ENCODE results near the gene HYI.

The HYI gene

DNA sequence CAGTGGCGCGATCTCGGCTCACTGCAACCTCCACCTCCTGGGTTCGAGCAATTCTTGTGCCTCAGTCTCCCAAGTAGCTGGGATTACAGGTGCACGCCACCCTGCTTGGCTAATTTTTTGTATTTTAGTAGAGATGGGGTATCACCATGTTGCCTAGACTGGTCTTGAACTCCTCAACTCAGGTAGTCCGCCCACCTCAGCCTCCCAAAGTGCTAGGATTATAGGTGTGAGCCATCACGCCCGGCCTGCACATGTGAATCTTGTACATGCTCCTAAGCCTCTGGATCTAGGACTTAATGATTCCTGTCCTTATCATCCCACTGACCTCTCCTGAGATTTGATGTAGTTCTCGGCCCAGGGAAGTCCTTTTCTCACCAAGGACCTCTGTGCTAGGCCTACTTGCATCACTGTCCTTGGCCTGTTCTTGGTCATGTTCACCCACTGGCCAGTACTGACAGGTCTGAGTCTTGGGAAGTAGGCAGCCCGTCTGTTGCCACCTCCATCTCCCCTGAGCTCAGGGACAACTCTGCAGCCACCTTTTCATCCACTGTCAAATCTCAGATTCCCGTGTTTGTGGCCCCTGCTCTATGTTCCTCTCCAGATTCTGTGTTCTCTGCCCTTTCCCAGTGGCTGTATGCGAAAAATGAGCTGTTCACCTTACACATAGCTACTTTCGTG, 9.4 kb downstream of the HYI start:
- DNase-seq: no peak

DNA sequence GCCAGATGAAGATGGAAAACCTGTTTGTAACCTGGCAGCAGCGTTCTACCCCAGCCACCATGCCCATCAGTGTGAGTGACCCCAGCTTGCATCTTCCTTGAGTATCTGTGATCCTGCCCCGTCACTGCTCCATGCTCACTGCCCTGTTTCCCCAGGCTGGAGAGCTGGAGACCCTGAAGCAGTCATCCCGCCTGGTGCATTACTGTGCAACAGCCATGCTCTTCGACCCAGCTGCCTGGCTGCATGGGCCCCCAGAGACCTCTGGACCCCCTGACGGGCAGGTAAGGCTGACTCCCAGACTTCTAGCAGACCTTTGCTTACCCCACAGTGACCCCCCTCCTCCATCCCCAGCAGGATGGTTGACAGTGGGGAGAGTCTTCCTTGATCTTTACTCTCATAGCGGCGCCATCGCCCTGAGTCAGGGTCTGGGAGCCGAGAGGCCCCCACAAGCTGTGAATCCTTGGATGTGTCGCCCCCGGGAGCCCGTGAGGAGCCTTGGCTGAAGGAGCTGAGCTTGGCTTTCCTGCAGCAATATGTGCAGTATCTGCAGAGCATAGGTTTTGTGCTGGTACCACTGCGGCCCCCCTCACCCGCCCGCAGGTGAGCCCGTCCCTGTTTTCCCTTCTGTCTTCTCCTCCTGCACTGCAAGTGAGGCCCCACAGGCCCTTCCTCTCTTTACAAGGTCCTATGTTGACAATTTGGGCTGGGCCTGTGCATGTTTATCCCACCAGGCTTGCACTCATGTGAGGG, 10.4 kb downstream of the HYI start:
- no peak for DNase-seq

DNA sequence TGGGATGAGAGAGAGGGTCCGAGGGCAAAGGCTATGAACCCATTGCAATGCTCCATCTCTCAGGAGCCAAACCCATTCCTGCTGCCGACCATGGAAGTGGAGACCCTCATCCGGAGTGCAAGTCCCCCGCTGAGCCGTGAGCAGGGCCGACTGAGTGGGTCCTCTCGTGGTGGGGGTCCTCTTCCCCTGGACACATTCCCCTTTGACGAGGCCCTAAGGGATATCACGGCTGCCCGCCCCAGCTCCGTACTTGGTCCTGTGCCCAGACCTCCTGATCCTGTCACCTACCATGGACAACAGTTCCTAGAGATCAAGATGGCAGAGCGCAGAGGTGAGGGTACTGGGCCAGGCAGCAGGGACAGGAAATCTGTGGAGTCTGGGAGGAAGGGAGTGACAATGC, 11.0 kb downstream of the HYI start:
- no peak for DNase-seq

DNA sequence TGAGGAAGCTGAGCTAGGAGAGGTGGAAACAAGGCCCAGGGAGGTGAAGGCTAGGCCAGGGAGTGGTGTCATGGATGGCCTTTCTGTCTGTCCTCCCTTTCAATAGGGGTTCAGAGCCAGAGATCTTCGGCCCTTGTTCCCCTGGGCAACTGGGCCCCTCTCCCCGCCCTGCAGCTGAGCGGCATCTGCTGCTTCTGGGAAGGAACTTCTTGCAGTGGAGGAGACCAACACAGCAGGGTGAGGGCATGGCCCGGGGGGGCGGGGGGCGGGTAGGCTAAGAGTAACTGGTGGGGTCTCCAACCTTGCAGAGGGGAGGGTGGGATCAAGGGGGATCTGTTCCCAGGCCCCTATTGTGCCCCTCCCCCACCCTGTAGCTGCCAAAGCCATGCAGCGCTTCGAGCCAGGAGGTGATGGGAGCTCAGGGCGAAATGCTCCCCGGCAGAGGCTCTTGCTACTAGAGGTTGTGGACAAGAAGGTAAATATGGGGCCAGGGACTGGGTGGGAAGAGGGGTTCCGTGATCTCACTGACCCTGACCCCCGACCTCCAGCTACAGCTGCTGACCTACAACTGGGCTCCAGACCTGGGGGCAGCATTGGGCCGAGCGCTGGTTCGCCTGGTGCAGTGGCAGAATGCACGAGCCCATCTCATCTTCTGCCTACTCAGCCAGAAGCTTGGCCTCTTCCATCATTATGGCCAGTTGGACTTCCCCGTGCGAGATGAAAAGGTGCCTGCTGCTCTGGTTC, 11.7 kb downstream of the HYI start:
- DNase-seq: no peak

DNA sequence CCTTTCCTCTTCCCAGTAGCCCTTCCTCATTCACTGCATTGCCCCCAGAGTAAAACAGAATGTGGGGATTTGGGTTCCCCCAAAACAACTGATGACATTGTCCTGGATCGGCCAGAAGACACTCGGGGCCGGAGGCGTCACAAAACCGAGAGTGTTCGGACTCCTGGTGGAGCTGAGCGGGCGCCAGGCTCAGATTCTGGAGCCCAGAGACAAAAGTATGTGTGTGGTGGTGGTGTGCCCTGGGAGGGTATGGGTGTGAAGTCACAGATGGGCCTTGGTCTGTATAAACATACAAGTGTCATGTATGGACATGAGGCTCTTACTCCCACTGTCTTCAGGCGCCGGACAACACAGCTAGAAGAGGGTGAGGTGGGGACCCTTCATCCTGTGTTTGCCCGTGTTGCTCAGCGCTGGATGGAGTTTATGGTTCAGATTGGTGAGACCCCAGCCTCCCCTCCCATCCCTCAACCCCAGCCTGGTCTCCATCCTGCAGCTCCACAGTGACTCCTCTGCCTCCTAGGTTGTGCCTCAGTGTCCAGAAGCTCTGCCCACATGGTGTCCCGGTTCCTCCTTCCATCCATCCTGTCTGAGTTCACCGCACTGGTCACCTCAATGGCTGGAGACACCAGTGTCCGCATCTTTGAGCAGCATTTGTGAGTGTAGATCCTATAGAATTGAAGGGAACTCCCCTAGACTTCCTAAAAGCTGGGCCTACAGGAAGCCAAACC, 12.4 kb downstream of the HYI start:
- DNase-seq: no peak

DNA sequence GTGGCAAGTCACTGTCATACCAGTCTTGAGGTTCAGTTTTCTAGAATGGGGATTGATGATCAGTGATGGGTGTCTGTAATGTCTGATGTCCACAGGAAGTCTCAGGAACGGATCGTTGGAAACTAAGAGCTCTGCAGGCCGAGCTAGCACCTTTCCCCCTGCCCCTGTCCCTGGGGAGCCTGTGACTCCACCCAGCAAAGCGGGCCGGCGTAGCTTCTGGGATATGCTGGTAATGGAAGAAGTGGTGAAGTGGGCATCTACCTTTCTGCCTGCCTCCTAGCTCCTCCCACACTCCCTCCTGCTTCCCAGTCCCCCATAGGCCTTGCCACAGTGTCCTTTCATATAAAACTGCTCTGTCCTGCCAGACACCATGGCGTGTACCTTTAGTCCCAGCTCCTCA, 13.4 kb downstream of the HYI start:
- no peak for DNase-seq

DNA sequence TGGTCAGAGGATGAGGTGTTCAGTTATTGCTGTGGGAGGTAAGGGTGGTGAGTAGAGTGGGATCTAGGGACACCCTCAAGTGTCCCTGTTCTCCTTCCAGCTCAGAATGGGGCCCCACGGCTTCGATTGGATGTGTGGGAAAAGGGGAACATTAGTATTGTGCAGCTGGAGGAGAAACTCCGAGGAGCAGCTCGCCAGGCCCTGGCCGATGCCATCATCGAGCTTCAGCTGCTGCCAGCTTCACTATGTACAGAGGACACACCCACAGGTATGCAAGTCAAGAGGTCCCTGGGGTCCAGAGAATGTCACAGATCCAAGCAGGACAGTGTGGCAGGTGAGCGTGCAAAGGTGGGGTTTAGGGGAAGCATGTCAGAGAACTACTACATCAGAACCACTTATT, 13.9 kb downstream of the HYI start:
- no peak for DNase-seq

DNA sequence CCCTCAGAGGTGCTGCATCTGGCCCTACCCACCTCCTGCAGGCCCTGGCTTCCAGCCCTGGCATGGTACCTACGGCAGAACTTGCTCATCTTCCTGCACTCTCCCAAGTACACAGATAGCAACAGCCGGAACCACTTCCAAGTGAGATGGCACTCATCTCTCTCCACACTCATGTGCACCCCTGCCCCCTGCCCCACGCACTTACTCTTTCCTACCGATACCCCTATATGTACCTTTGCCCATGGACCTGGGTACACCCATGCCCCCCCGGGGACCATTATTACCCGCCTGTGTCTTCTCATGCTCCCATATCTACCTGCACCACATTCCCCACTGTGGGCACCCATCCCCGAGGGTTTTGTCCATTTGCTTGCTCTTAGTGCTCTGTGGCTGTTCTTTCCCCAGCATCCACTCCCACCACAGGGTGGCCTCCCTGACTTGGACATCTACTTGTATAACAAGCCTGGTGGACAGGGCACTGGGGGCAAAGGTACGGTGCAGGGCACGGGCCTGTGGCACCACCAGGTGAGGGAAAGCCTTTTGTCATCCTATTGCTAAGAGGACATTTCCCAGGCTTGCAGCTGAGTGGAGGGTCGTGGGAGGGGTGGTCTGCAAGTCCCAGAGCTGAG, 14.7 kb downstream of the HYI start:
- DNase-seq: no peak

DNA sequence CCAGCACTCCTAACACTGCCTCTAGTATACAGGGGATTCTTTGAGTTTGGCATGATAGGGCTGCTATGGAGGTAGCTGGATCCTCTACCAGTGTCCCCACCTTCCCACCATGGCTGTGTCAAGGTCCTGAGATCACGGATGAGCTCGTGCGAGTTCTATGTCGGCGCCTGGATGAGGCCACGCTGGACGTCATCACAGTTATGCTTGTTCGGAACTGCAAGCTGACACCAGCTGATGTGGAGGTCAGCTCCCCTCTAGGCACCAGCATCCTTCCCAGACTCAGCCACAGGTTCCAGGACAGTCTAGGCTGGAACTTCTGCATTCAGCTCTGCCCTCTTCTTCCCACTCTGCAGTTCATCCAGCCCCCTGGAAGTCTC, 15.2 kb downstream of the HYI start:
- DNase-seq: no peak

DNA sequence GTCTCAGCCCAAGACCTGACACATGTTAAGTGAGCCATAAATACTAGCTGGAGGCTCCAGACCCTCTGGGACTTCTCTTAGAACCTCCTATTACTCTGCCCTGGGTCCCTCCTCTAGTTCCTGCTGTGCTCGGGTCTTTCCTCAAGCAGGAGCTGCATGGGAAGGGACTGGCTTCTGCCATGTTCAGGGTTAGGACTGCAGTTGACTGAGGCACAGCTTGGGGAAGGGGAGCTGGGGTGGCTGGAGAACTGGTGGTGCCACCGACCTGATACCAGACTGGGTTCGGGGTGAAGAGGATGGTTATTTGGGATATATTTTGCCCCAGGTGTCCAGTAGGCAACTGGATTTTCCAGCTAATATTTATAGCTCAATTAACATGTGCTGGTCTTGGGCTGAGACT, 15.7 kb downstream of the HYI start:
- no peak for DNase-seq

DNA sequence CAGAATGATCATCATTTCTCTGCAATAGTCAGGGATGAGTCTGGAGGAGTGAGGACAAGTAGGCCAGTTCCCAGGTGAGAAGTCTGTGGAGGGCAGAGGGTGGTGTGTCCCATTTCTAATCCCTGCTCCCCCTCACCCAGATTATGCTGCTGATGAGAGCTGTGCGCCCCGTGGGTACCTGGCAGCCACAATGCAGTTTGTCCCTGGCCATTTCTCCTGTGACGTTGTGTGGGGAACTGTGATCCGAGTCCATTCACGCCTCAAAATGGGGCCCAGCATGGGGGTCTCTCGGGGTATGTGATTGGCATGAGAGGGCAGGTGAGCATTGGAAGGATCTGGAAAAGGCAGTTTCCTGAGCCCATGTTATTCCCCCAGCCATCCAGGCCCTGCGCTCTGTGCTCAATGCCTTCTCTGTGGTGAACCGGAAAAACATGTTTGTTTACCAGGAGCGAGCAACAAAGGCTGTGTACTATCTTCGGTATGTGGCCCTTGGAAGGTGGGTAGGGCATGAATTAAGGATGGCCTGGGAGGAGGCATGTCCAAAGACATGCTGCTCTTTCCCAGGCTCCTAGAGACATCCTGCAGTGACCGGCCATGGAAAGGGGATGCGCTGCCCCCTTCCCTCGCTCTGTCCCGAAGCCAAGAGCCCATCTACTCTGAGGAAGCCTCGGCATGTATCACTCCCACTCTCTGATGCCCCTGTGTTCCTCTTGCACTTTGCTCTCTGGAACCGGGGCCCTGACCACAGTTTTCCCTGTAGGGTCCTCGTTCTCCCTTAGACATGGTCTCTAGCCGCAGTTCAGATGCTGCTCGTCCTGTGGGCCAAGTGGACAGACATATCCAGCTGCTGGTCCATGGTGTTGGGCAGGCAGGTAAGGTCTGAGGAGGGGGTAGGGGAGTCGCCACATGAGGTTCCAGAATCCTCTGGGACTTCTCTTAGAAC, 16.4 kb downstream of the HYI start:
- no peak for DNase-seq

DNA sequence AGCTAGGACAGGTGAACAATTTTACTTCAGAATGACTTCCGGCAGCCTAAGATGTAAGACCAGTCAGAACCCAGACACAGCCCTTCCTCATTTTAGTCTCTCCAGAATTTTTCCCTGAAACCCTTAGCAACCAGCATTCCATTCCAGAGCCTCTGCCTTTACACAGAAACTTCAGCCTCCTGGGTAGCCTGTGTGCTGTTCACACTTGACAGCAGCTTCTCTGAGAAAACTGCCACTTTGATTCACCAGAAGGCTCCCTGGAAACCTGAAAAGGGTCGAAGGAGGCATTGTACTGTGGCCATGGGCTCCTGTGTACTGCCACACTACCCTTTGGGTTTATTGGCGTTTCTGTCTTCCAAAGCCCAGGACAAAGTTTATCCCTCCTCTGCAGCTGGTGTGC, 17.4 kb downstream of the HYI start:
- DNase-seq: no peak

DNA sequence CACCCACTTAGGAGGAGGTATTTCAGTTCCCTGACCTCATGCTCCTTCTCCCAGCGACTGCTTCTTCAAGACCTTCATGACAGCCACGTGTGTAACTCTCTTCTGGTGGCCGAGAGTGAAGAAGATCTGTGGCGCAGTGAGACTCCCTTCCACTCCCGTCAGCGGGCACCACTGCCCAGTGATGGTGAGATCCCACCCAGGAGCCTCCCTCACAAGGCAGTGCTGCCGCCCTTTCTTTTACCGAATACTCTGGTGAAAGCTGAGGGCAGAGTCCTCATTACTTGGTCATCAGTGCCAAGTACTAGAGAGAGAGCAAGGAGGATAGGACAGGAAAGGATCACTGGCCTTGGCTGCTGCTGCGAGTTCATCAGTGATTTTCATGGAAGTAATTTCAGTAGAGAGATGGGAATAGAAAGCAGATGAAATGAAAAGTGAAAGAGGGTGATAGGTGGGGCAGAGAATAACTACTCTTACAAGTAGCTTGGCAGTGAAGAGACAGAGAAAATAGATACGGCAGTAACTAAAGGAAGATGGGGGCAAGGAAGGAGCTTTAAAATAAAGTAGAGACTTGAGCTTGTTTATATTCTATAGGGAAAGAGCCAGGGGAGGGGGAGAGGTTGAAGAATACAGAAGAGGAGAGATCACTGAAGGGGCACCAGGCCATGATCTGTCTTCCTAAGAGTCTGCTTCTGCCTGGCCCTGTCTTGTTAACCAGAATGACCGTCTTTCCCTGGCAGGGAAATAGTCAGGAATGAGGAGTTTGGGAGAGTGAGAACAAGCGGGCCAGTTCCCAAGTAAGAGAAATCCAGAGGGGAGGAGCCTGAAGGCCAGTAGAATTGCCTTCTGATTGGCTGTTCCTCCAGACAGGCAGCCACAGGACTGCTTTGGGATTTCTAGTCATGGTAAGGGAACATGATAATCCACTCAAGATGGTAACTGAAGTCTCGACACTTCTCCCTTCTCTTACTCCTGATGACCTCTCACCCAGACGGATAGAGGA, 18.3 kb downstream of the HYI start:
- DNase-seq: no peak

DNA sequence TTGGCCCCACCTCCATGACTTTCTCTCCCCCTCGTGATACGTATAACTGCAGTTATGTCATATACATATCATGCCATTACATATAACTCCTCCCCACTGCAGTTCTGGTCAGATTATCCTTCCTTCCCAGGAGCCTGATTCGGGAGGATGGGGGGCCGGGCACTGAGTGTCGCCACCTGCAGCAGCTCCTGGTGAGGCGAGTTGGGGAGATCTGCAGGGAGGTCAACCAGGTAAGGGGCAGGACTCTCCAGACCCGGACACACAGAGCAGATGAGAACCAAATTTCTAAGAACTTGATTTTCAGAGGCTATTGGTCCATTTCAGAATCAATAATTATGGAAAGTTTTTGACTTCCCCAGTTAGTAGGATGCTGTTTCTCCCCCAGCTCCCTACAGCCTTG, 19.5 kb downstream of the HYI start:
- DNase-seq: no peak

DNA sequence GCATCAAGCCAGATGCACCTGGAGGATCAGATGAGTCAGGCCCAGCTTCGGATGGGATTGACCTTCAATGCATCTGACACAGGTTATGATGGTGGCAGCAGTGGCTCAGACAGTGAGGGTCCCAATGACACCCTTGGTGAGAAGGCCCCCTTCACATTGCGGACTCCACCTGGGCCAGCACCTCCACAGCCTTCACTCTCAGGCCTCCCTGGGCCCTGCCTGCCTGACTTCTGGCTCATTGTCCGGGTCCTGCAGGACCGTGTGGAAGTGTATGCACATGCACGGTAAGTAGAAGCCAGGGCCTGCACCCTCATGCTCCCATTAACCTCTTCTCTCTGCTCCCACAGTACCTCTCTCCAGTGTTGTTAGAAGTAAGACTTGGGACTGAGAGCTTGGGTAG, 20.8 kb downstream of the HYI start:
- no peak for DNase-seq

DNA sequence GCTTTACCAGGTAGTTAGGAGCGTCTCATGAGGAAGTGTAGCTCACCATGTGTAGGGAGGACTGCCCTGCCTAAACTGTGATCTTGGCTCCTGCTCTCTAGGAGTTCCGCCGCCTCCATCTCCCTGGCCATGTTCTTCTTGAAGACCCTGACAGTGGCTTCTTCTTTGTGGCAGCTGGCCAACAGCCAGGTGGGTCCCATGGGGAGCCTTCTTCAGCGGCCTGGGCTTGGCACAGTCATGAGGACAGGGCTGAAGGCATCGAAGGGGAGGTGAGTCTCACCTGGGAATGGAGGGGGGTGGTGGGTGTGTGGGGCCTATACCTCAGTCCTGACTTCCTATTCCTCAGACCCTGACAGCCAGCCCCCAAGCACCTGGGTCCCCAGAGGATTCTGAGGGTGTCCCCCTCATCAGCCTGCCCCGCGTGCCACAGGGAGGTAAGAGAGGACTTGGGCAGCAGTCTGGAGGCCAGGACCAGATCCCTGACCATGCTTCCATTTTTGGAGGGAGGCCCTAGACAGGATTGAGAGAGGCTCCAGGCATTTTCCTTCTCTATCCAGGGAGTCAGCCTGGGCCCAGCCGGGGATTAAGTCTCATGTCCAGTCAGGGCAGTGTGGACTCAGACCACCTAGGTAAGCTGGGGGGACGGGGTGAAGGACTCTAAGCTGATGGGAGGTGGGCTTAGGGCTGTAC, 21.4 kb downstream of the HYI start:
- DNase-seq: no peak

DNA sequence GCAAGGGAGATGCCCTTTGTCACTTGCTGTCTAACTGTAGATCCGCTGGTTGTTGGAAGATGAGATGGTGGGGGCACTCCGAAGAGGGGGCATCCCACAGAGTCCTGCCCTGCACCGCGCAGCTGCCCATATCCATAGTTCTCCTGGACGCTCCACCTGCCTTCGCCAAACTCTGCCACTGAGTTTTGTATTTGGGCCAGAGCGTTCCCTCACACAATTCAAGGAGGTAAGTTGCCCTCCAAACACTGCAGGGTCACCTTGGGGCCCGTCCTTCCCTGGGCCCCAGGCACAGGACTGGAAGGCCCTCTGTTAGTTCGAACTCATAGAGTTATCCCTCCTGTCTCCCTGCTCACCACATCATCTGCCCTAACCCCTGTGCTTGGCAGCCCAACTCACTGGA, 22.1 kb downstream of the HYI start:
- no peak for DNase-seq

DNA sequence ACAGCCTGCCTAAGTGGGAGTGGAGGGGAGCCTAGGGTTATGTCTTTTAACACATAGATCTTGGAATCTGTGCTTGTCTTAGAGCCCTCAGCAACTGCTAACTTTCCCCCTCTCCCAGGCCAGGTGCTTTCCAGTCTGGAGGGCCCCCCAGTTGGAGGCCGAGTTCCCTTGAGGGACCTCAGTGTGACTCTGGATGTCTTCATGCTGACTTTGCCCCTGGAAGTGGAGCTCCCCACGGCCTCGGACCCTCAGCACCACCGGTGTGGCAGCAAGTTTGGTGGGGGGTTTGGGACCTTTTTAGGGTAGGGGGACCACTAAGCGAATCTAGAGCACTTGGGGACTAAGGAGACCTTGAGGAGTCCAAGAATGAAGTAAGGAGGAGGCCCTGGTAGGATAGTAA, 22.9 kb downstream of the HYI start:
- no peak for DNase-seq

DNA sequence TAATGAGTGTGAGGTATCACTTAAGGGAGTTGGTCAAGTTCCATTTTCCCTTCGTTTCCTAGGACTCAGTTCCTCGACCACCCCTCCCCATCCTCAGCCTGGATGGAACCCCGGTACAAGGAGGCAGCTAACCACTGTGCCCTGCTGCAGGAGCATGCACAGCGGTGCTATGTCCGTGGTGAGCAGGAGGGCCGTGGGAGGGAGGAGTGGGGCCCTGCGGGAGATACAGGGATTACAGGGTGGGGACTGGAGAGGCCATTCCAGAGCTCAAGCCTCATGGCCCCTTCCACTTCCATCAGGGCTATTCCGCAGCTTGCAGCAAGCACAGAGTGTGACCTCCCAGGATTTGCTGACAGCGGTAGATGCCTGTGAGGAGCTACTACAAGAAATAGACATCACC, 25.8 kb downstream of the HYI start:
- DNase-seq: no peak

DNA sequence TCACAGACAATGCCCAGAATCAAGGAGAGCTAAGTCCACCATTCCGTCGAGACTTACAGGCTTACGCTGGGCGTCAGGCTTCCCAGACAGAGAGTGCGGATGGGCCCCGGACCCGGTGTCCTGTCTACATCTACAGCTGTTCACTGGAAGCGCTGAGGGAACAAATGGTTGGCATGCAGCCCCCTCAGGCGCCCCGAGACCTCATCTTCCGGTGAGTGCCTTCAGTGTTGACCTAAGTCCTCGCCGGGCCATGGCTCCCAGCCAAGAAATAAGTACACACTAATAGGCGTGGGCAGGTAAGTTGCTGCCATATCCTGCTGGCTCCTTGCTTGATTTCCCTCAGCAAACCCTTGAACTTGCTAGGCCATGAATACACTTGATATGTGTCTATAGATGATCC, 26.2 kb downstream of the HYI start:
- DNase-seq: no peak

Data from activated effector memory CD4-positive, alpha-beta T cell treated with Interleukin-2 at 50 U/mL for 16 hours (primary cell).